MG63 (cell line): ENCODE data around the gene DSG3. TPM values are rescaled to one million over a fixed set of nuclear protein-coding genes. Genes with fewer than 3 reads are reported as not detected.

Experiments
- DNase-seq: peaks from one replicate; pipeline ENCODE4 v3.0.0-alpha.2; 2020
- H3K27me3 ChIP-seq: fragments of 250-450 bp; sonication (Bioruptor Pico); 2 replicates; pipeline ENCODE4 v1.5.1; 2020; ENCODE audit warnings: mild to moderate bottlenecking, moderate library complexity
- H3K36me3 ChIP-seq: fragments of 250-450 bp; sonication (Bioruptor Pico); 2 replicates; pipeline ENCODE4 v1.5.1; 2020; ENCODE audit warnings: mild to moderate bottlenecking, moderate library complexity
- H3K4me3 ChIP-seq: fragments of 250-450 bp; sonication (Bioruptor Pico); 2 replicates; pipeline ENCODE4 v1.5.1; 2020; ENCODE audit warnings: mild to moderate bottlenecking, moderate library complexity
- H3K9me3 ChIP-seq: fragments of 250-450 bp; sonication (Bioruptor Pico); 2 replicates; pipeline ENCODE4 v1.5.1; 2020; ENCODE audit warnings: mild to moderate bottlenecking, moderate library complexity
- total RNA-seq: library from RNA; depleted of rRNA; stranded (reverse); fragments of >200 nt; shearing (Covaris generic); gene quantifications from 2 replicates; pipeline ENCODE4 v1.2.3, GENCODE V29; 2014; ENCODE audit warnings: low replicate concordance; rRNA removed

Gene DSG3
- total RNA-seq, 1 experiment from 2014 or later: not detected

- Histone ChIP-seq H3K9me3 (no peaks in the 10 kb centered on the region), H3K4me3 (no peak overlapping the region), H3K27me3 (no peaks in the 10 kb centered on the region), H3K36me3 (no peaks in the 10 kb centered on the region)
- DNase-seq: no peak
These were observed 78.8 kb downstream of the DSG3 start for GRCh38 chr18:31526374-31526773.

Other genes with a start within 250 kb of the DSG3 start
- gene DSG1, start 129.6 kb upstream of the DSG3 start, total RNA-seq: not detected in 2 replicates
- not detected in 2 replicates for gene DSG4, start 71.0 kb upstream of the DSG3 start, total RNA-seq
- 8.8 and 12.7 TPM in 2 replicates for gene DSG2, start 50.4 kb downstream of the DSG3 start, total RNA-seq
- gene TTR, start 144.1 kb downstream of the DSG3 start, total RNA-seq: not detected in 2 replicates
- gene B4GALT6, start 236.8 kb downstream of the DSG3 start, total RNA-seq: 1.7 and 2.0 TPM in 2 replicates